ENCODE measurements around the gene FAM193B. TPM values are rescaled to one million over a fixed set of nuclear protein-coding genes. Genes with fewer than 3 reads are reported as not detected.
"Not testable (repeated sequence)": the region's sequence is repeated elsewhere in the genome, so short reads cannot be mapped to it uniquely, and the experiment has no call there.

The FAM193B gene
- total and polyA plus RNA-seq, 2 donors, result 41.7 to 527 TPM

DNA sequence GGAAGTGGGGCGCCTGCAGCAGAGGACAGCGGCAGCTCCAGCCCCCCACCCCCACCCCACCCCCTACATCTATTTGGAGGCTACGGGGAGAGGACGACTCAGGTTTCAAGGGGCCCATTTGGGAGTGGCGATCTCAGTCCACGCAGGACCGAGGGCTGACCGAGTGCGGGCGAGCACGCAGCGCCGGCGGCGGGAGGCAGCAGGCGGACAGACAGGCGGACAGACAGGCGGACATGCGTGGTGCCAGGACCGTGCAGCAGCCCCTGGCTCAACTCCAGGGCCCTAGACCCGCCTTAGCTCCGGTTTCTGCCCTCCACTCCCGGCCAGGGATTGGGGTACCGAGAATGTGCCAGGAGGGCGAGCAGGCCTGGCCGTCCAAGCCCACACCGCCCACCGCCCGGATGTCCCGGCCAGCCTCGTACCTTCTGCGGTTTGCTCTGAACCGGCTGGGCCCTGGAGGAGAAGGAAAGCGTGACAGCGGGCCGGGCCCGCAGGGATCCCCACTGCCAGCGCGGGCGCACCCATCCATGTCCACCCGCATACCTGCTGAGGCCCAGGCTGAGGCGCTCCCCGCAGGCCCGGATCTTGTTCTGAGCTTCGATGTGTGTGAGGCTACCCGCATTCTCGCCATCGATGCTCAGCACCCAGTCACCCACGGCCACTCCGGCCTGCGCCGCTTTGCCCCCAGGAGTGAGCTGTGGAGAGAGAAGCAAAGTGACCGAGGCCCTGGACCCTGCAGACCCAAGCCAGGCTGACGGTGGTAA is 62.2 kb downstream of the FAM193B start:
- Histone ChIP-seq H3K4me1 (ENCODE audit: control insufficient read depth in 2 of 2, insufficient read depth in 2 of 2, low read length in 2 of 2) (peaks cover 0 to 28% of the 10 kb centered on the region in 2 donors), H3K4me3 (ENCODE audit: low read length in 2 of 2) (no peak overlapping the region), H3K27ac (ENCODE audit: low read depth in 1 of 2, low read length in 1 of 2) (peak overlapping the region in 1 of 2 donors; percentile 21), H3K27me3 (ENCODE audit: control insufficient read depth in 2 of 2, insufficient read depth in 1 of 2, low read length in 1 of 2) (peaks cover 0 to 14% of the 10 kb centered on the region in 2 donors), H3K9me3 (ENCODE audit: control insufficient read depth in 2 of 2, insufficient read depth in 1 of 2, low read length in 1 of 2) (no peaks in the 10 kb centered on the region), H3K36me3 (ENCODE audit: control insufficient read depth in 2 of 2, insufficient read depth in 2 of 2, low read length in 1 of 2) (no peaks in the 10 kb centered on the region)
- 97% methylated on average over 54 of the region's 54 CpGs for WGBS
- DNase-seq (ENCODE audit: low read depth in 6 of 9, low spot score in 9 of 9), result no peak

DNA sequence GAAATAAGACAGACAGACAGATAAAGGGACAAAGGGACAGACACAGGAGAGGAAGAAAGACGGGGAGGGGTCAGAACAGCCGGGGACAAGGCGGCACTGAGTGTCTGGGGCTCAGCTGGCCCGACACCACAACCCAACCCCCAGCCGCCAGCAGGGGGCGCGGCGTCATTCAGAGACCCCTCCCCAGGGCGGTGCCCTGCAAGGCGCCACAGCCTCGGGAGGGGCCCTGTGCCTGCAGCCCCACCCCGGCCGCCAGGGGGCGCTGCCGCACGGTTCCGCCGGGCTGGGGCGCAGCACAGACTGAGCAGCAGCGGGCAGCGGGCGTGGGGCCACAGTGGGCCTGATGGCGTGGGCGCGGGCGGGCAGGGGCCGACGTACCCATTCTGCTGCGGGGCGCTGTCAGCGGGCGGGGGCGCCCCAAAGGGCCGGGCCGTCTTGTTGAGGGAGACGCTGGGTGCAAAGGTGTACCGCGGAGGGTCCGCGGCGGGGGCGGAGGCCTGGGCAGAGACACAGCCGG is 62.9 kb downstream of the FAM193B start:
- Histone ChIP-seq H3K4me1 (ENCODE audit: control insufficient read depth in 2 of 2, insufficient read depth in 2 of 2, low read length in 2 of 2) (peaks cover 0 to 23% of the 10 kb centered on the region in 2 donors), H3K27ac (ENCODE audit: low read depth in 1 of 2, low read length in 1 of 2) (no peak overlapping the region), H3K27me3 (ENCODE audit: control insufficient read depth in 2 of 2, insufficient read depth in 1 of 2, low read length in 1 of 2) (peaks cover 0 to 8% of the 10 kb centered on the region in 2 donors), H3K9me3 (ENCODE audit: control insufficient read depth in 2 of 2, insufficient read depth in 1 of 2, low read length in 1 of 2) (no peaks in the 10 kb centered on the region), H3K4me3 (ENCODE audit: low read length in 2 of 2) (no peak overlapping the region), H3K36me3 (ENCODE audit: control insufficient read depth in 2 of 2, insufficient read depth in 2 of 2, low read length in 1 of 2) (no peaks in the 10 kb centered on the region)
- peak in 1 of 9 donors; percentile 60 for DNase-seq (ENCODE audit: low read depth in 6 of 9, low spot score in 9 of 9)
- 87% methylated on average over 43 of the region's 43 CpGs for WGBS

DNA sequence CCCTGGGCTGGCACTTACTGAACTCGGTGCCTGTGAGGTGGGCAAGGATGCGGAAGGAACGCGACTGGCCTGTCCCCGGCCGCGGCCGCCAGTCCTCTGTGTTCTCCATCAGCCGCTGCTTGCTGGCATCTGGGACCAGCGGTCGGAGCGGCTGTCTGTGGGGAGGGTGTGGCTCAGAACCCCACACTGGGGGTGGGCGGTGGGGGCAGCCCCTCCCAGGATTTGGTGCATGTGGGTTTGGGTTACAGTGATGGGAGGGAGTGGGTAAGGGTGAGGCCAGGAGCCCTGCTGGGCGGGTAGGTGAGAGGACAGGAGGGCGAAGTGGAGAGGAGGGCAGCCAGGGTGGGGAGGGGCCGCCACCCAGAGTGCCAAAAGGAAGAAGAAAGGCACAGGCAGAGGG is 63.4 kb downstream of the FAM193B start:
- Histone ChIP-seq H3K4me3 (ENCODE audit: low read length in 2 of 2) (no peak overlapping the region), H3K27ac (ENCODE audit: low read depth in 1 of 2, low read length in 1 of 2) (no peak overlapping the region), H3K36me3 (ENCODE audit: control insufficient read depth in 2 of 2, insufficient read depth in 2 of 2, low read length in 1 of 2) (no peaks in the 10 kb centered on the region), H3K4me1 (ENCODE audit: control insufficient read depth in 2 of 2, insufficient read depth in 2 of 2, low read length in 2 of 2) (peaks cover 0 to 18% of the 10 kb centered on the region in 2 donors), H3K9me3 (ENCODE audit: control insufficient read depth in 2 of 2, insufficient read depth in 1 of 2, low read length in 1 of 2) (no peaks in the 10 kb centered on the region), H3K27me3 (ENCODE audit: control insufficient read depth in 2 of 2, insufficient read depth in 1 of 2, low read length in 1 of 2) (peaks cover 0 to 3% of the 10 kb centered on the region in 2 donors)
- DNase-seq (ENCODE audit: low read depth in 6 of 9, low spot score in 9 of 9), result no peak
- 98% methylated on average over 16 of the region's 16 CpGs for WGBS

DNA sequence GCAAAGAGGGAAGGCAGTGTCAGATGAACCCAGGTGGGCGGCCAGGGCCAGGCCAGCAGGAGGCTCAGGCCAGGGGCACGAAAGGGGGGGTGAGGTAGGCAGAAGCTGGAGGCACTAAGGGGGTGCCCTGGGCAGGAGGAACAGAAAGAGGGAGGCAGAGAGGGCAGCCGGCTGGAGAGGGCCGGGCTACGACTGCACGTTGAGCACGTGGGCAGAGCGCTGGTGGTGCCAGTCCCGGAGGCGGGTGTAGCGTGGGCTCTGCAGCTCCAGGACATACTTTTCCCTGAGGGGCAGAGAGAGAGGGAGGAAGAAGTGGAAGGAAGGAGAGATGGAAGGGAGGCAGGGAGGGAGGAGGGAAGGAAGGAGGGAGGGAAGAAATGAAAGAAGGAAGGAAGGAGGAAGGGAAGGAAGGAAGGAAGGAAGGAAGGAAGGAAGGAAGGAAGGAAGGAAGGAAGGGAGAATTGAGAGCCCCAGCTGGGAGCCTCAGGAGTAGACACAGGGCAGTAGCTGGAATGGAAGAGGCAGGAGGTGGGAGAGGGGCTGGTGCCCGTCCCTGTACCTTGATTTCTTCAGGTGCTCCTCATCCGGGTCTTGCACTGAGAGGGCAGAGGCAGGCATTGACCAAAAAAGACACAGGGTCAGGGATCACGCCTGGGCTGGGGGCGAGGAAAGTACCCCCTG is 63.9 kb downstream of the FAM193B start:
- Histone ChIP-seq H3K4me3 (ENCODE audit: low read length in 2 of 2) (no peak overlapping the region), H3K27me3 (ENCODE audit: control insufficient read depth in 2 of 2, insufficient read depth in 1 of 2, low read length in 1 of 2) (peaks cover 0 to under 1% of the 10 kb centered on the region in 2 donors), H3K4me1 (ENCODE audit: control insufficient read depth in 2 of 2, insufficient read depth in 2 of 2, low read length in 2 of 2) (peaks cover 0 to 12% of the 10 kb centered on the region in 2 donors), H3K27ac (ENCODE audit: low read depth in 1 of 2, low read length in 1 of 2) (no peak overlapping the region), H3K9me3 (ENCODE audit: control insufficient read depth in 2 of 2, insufficient read depth in 1 of 2, low read length in 1 of 2) (no peaks in the 10 kb centered on the region), H3K36me3 (ENCODE audit: control insufficient read depth in 2 of 2, insufficient read depth in 2 of 2, low read length in 1 of 2) (no peaks in the 10 kb centered on the region)
- WGBS, result 98% methylated on average over 15 of the region's 15 CpGs
- no peak for DNase-seq (ENCODE audit: low read depth in 6 of 9, low spot score in 9 of 9)

DNA sequence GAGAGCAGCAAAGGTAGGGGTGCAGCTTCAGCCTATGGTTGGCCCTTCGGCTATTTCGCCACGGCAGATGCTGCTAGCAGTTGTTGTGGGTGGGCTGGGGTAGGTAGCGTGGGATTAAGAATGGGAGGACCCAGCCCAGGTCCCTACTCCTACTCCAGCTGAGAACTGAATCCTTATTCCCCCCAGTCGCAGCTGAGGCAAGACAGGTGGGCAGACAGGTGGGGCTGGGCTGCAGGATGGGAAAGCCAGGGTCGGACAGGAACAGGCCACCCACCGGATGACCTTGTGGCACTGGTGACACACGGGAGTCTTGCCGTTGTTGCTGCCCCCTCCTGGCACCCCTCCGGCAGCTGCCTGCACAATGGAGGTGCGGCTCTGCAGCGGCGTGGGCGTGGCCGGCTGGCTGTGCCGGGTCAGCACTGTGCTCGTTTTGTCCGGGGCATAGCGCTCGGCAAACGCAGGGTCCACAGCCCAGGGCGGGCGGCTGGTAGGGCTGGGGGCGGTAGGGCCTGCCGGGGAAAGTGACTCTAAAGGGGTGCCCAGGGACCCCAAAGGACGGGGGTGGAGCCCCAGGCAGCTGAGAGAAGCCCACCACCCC is 65.1 kb downstream of the FAM193B start:
- peaks cover 0 to 3% of the 10 kb centered on the region in 2 donors for H3K4me1 ChIP-seq (ENCODE audit: control insufficient read depth in 2 of 2, insufficient read depth in 2 of 2, low read length in 2 of 2)
- no peak for DNase-seq (ENCODE audit: low read depth in 6 of 9, low spot score in 9 of 9)

DNA sequence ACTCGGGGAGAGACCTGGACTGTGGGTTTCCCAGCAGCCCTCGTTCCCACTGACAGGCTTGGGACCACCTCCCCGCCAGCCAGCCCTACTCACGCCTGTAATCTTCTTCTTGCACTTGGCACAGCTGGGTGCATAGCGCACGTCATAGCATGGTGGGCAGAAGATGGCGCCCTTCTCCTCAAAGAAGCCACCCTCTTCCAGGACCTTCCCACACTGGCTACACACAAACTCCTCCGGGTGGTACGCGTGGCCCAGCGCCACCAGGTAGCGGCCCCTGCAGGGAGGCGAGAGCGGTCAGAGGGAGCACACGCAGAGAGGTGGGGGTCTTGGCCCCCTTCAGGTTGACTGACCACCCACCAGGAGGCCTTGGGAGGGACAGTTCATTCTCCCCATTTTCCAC is 66.4 kb downstream of the FAM193B start:
- no peaks in the 10 kb centered on the region for H3K9me3 ChIP-seq (ENCODE audit: control insufficient read depth in 2 of 2, insufficient read depth in 1 of 2, low read length in 1 of 2)
- H3K4me3 ChIP-seq (ENCODE audit: low read length in 2 of 2), result no peak overlapping the region
- DNase-seq (ENCODE audit: low read depth in 6 of 9, low spot score in 9 of 9), result no peak
- no peaks in the 10 kb centered on the region for H3K27me3 ChIP-seq (ENCODE audit: control insufficient read depth in 2 of 2, insufficient read depth in 1 of 2, low read length in 1 of 2)
- WGBS, result 90% methylated on average over 15 of the region's 15 CpGs
- H3K27ac ChIP-seq (ENCODE audit: low read depth in 1 of 2, low read length in 1 of 2), result no peak overlapping the region
- peaks cover 0 to 7% of the 10 kb centered on the region in 2 donors for H3K4me1 ChIP-seq (ENCODE audit: control insufficient read depth in 2 of 2, insufficient read depth in 2 of 2, low read length in 2 of 2)
- H3K36me3 ChIP-seq (ENCODE audit: control insufficient read depth in 2 of 2, insufficient read depth in 2 of 2, low read length in 1 of 2), result no peaks in the 10 kb centered on the region

More for the DNA sequence above, 65.1 kb downstream of the FAM193B start:
- H3K27ac ChIP-seq (ENCODE audit: low read depth in 1 of 2, low read length in 1 of 2), result no peak overlapping the region
- WGBS, result 91% methylated on average over 26 of the region's 26 CpGs
- H3K36me3 ChIP-seq (ENCODE audit: control insufficient read depth in 2 of 2, insufficient read depth in 2 of 2, low read length in 1 of 2), result no peaks in the 10 kb centered on the region
- H3K4me3 ChIP-seq (ENCODE audit: low read length in 2 of 2), result no peak overlapping the region
- no peaks in the 10 kb centered on the region for H3K9me3 ChIP-seq (ENCODE audit: control insufficient read depth in 2 of 2, insufficient read depth in 1 of 2, low read length in 1 of 2)
- no peaks in the 10 kb centered on the region for H3K27me3 ChIP-seq (ENCODE audit: control insufficient read depth in 2 of 2, insufficient read depth in 1 of 2, low read length in 1 of 2)

DNA sequence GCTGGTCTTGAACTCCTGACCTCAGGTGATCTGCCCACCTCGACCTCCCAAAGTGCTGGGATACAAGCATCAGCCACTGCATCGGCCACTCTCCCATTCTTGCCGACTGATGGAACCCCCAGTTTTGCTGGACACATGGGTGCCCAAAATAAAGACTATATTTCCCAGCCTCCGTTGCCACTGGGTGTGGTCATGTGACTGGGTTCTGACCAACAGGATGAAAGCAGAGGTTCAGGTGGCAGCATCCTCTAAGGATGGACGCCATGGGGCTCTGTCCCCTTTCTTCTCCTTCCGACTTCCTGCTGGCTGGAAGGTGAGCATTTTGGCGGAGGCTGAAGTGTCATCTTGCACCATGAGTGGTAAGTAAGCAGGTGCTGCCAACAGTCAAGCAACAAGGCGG is 67.2 kb downstream of the FAM193B start:
- peaks cover 0 to 7% of the 10 kb centered on the region in 2 donors for H3K4me1 ChIP-seq (ENCODE audit: control insufficient read depth in 2 of 2, insufficient read depth in 2 of 2, low read length in 2 of 2)
- WGBS, result 98% methylated on average over 8 of the region's 8 CpGs
- H3K36me3 ChIP-seq (ENCODE audit: control insufficient read depth in 2 of 2, insufficient read depth in 2 of 2, low read length in 1 of 2), result no peaks in the 10 kb centered on the region
- no peak overlapping the region for H3K27ac ChIP-seq (ENCODE audit: low read depth in 1 of 2, low read length in 1 of 2)
- no peak overlapping the region for H3K4me3 ChIP-seq (ENCODE audit: low read length in 2 of 2)
- H3K27me3 ChIP-seq (ENCODE audit: control insufficient read depth in 2 of 2, insufficient read depth in 1 of 2, low read length in 1 of 2), result no peaks in the 10 kb centered on the region
- DNase-seq (ENCODE audit: low read depth in 6 of 9, low spot score in 9 of 9), result no peak
- no peaks in the 10 kb centered on the region for H3K9me3 ChIP-seq (ENCODE audit: control insufficient read depth in 2 of 2, insufficient read depth in 1 of 2, low read length in 1 of 2)

DNA sequence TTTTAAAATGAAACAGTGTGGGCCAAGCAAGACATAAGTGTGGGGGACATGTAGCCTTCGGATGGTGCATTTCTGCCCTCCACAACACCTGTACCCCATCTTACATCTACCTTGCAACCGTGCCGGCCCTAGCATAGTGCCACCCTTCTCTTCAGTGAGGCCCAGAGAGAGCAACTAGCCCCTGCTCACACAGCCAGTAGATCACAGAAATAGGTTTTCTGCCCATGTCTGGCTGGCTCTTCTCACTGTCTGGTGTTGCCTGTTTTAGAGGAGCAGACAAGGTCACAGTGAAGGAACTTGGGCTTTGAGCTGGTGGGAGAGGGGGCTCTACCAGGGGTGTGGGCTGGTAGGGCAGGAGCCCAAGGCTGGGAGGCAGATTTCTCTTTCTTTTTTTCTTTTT is 68.1 kb downstream of the FAM193B start:
- peaks cover 0 to 7% of the 10 kb centered on the region in 2 donors for H3K4me1 ChIP-seq (ENCODE audit: control insufficient read depth in 2 of 2, insufficient read depth in 2 of 2, low read length in 2 of 2)
- no peaks in the 10 kb centered on the region for H3K27me3 ChIP-seq (ENCODE audit: control insufficient read depth in 2 of 2, insufficient read depth in 1 of 2, low read length in 1 of 2)
- no peak overlapping the region for H3K27ac ChIP-seq (ENCODE audit: low read depth in 1 of 2, low read length in 1 of 2)
- 98% methylated on average over 3 of the region's 3 CpGs for WGBS
- H3K9me3 ChIP-seq (ENCODE audit: control insufficient read depth in 2 of 2, insufficient read depth in 1 of 2, low read length in 1 of 2), result no peaks in the 10 kb centered on the region
- H3K36me3 ChIP-seq (ENCODE audit: control insufficient read depth in 2 of 2, insufficient read depth in 2 of 2, low read length in 1 of 2), result no peaks in the 10 kb centered on the region
- DNase-seq (ENCODE audit: low read depth in 6 of 9, low spot score in 9 of 9), result no peak
- no peak overlapping the region for H3K4me3 ChIP-seq (ENCODE audit: low read length in 2 of 2)

DNA sequence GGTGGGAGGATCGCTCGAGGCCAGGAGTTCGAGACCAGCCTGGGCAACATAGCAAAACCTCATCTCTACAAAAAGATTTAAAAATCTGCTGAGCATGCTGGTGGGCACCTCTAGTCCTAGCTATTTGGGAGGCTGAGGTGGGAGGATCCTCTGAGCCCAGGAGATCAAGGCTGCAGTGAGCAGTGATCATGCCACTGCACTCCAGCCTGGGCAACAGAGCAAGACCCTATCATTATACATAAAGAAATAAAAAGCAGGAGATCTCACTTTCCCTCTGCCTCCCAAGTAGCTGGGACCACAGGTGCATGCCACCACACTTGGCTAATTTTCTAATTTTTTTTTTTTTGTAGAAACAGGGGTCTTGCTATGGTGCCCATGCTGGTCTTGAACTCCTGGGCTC is 68.6 kb downstream of the FAM193B start:
- H3K36me3 ChIP-seq (ENCODE audit: control insufficient read depth in 2 of 2, insufficient read depth in 2 of 2, low read length in 1 of 2), result not testable (repeated sequence)

More for the DNA sequence above, 68.6 kb downstream of the FAM193B start:
- H3K4me3 ChIP-seq (ENCODE audit: low read length in 2 of 2); H3K9me3 ChIP-seq (ENCODE audit: control insufficient read depth in 2 of 2, insufficient read depth in 1 of 2, low read length in 1 of 2); H3K27ac ChIP-seq (ENCODE audit: low read depth in 1 of 2, low read length in 1 of 2); H3K4me1 ChIP-seq (ENCODE audit: control insufficient read depth in 2 of 2, insufficient read depth in 2 of 2, low read length in 2 of 2); DNase-seq (ENCODE audit: low read depth in 6 of 9, low spot score in 9 of 9); H3K27me3 ChIP-seq (ENCODE audit: control insufficient read depth in 2 of 2, insufficient read depth in 1 of 2, low read length in 1 of 2): not testable (repeated sequence)
- WGBS, result 98% methylated on average over 3 of the region's 3 CpGs
